ENCODE data around the gene DMWD. TPM values are rescaled to one million over a fixed set of nuclear protein-coding genes. Genes with fewer than 3 reads are reported as not detected.

The DMWD gene
- total and polyA plus RNA-seq, 2 of the 4 experiments (the other 2 are of a cell fraction) = 9.7 to 28.5 TPM

- CTCF ChIA-PET = no interaction called here
- no peak overlapping the region for H3K9ac ChIP-seq (ENCODE audit: low read depth, low read length)
- 65% methylated on average over 4 of the region's 5 CpGs; no CpG with 5 or more reads in 1 of the 2 experiments for WGBS, 2 experiments (ENCODE audit: extremely low coverage in 2 of 2, insufficient read length in 1 of 2)
- H2BK5ac ChIP-seq (ENCODE audit: low read depth, low read length, poor library complexity, severe bottlenecking) = no peak overlapping the region
- no peaks in the 10 kb centered on the region for H3K9me1 ChIP-seq (ENCODE audit: insufficient read depth, low read length)
- intact Hi-C loops (cut with micrococcal nuclease) = no loop called here
- BruUV-seq (replicated peaks) = no TSS peak
- no peak overlapping the region for H2AK5ac ChIP-seq (ENCODE audit: low read depth, low read length)
- no peaks in the 10 kb centered on the region for H4K20me1 ChIP-seq (ENCODE audit: insufficient read depth, low read length)
- no peak overlapping the region for H2AK9ac ChIP-seq (replicated peaks; ENCODE audit: low read depth, low read length, poor library complexity)
- H3K79me1 ChIP-seq (ENCODE audit: low read depth in 1 of 2, low read length in 2 of 2) = no peaks in the 10 kb centered on the region
- no peaks in the 10 kb centered on the region for H3K9me3 ChIP-seq (ENCODE audit: control insufficient read depth, insufficient read depth, low read length)
- ATAC-seq (ENCODE audit: low read depth) = no peak
- dilution Hi-C loops (cut with HindIII; ENCODE audit: low sequenced_read_pairs, unreplicated experiment) = no loop called here
- no peak for DNase-seq
- in situ Hi-C loops (cut with MboI; ENCODE audit: low sequenced_read_pairs) = no loop called here
- H4K91ac ChIP-seq (ENCODE audit: insufficient read depth, low read depth, low read length) = no peak overlapping the region
- peaks cover 22% of the 10 kb centered on the region for H3K27me3 ChIP-seq (ENCODE audit: control insufficient read depth, insufficient read depth, low read length)
- no peak overlapping the region for H2BK15ac ChIP-seq (ENCODE audit: low read depth, low read length)
- no peaks in the 10 kb centered on the region for H3K36me3 ChIP-seq (ENCODE audit: control insufficient read depth, insufficient read depth, low read length)
- no peak overlapping the region for H4K8ac ChIP-seq (ENCODE audit: low read depth in 2 of 2, low read length in 2 of 2)
- no peak overlapping the region for H3K27ac ChIP-seq (ENCODE audit: insufficient read depth, low read length)
- H4K5ac ChIP-seq (ENCODE audit: low read depth, low read length) = no peak overlapping the region
- no peak overlapping the region for H3K18ac ChIP-seq (ENCODE audit: low read depth, low read length)
- no peak overlapping the region for H2AFZ ChIP-seq (replicated peaks; ENCODE audit: low read length, poor library complexity)
- H3K14ac ChIP-seq (replicated peaks; ENCODE audit: low read depth, low read length) = no peak overlapping the region
- TF ChIP-seq ELK1 (IDR thresholded peaks at IDR 0.05; ENCODE audit: borderline replicate concordance, low read depth, low read length) (no peak), FOS (IDR thresholded peaks at IDR 0.05; ENCODE audit: low read depth, low read length) (no peak), RCOR1 (IDR thresholded peaks at IDR 0.05; ENCODE audit: insufficient replicate concordance, low read length) (no peak), NFE2L2 (IDR thresholded peaks at IDR 0.05; ENCODE audit: low read depth, low read length) (no peak), USF2 (IDR thresholded peaks at IDR 0.05; ENCODE audit: low read depth, low read length) (no peak), SMC3 (IDR thresholded peaks at IDR 0.05; ENCODE audit: low read depth, low read length) (no peak)
- H3K4me2 ChIP-seq (ENCODE audit: low read depth, low read length) = no peak overlapping the region
- no peak overlapping the region for H2BK120ac ChIP-seq (ENCODE audit: low read depth, low read length)
- H3K4me3 ChIP-seq (ENCODE audit: insufficient read depth, low read depth, low read length) = no peak overlapping the region
- no peak overlapping the region for H3K56ac ChIP-seq (ENCODE audit: extremely low read depth, insufficient read depth, low read length)
- no peaks in the 10 kb centered on the region for H3K4me1 ChIP-seq (ENCODE audit: control insufficient read depth, insufficient read depth, low read length)
- no peak overlapping the region for H2BK20ac ChIP-seq (ENCODE audit: low read depth, low read length)
- POLR2A ChIA-PET (ENCODE audit: unreplicated experiment) = no interaction called here
- H3K4ac ChIP-seq (ENCODE audit: low read depth, low read length) = no peak overlapping the region
- no peak overlapping the region for H3K23ac ChIP-seq (ENCODE audit: low read depth, low read length)
Observed at GRCh38 chr19:45746866-45747265, 45.8 kb downstream of the DMWD start.
